Activated CD4-positive, alpha-beta T cell treated with anti-CD3 and anti-CD28 coated beads, Interleukin-2, amount 10 ng/mL, durations not matched to agents 24 days and 14 days (primary cell): ENCODE results near the gene IKZF1. TPM values are rescaled to one million over a fixed set of nuclear protein-coding genes. Genes with fewer than 3 reads are reported as not detected.

Source experiments
- DNase-seq: peaks from one replicate; pipeline ENCODE4 v3.0.0; 2022
- H3K27ac Mint-ChIP-seq: one replicate; pipeline ENCODE4 v1.8.0; 2022; ENCODE audit warnings: mild to moderate bottlenecking, mixed read lengths
- H3K27me3 Mint-ChIP-seq: one replicate; pipeline ENCODE4 v1.8.0; 2022; ENCODE audit warnings: mixed read lengths
- H3K36me3 Mint-ChIP-seq: one replicate; pipeline ENCODE4 v1.8.0; 2022; ENCODE audit warnings: low read depth, mild to moderate bottlenecking, mixed read lengths
- H3K4me1 Mint-ChIP-seq: one replicate; pipeline ENCODE4 v1.8.0; 2021; ENCODE audit warnings: mixed read lengths
- H3K4me3 Mint-ChIP-seq: one replicate; pipeline ENCODE4 v1.8.0; 2022; ENCODE audit warnings: mild to moderate bottlenecking, moderate library complexity, mixed read lengths
- H3K9me3 Mint-ChIP-seq: one replicate; pipeline ENCODE4 v1.8.0; 2021; ENCODE audit warnings: mixed read lengths
- intact Hi-C: fragments of 100-400 bp; cut with micrococcal nuclease; formaldehyde crosslinking; loops from one replicate; pipeline ENCODE4 v1.15.1; 2023
- total RNA-seq: library from RNA; stranded (reverse); gene quantifications from 2 replicates; pipeline ENCODE4 v1.2.3, GENCODE V29; 2022

Gene IKZF1
- 282 and 292 TPM in 2 replicates for total RNA-seq

- peak within 1 kb of the TSS; percentile 95 for H3K4me3 Mint-ChIP-seq
- H3K9me3 Mint-ChIP-seq, result no peaks in the 10 kb centered on the region
- H3K27me3 Mint-ChIP-seq, result peaks cover 4% of the 10 kb centered on the region
- DNase-seq, result peak; percentile 87
- peak within 1 kb of the TSS; percentile 97 for H3K27ac Mint-ChIP-seq
- H3K4me1 Mint-ChIP-seq, result peaks cover 39% of the 10 kb centered on the region
- intact Hi-C loops, result loop anchor here (2.0 kb wide), 1 partner anchor 14 kb away; no protein-coding TSS in a partner anchor
- peaks cover 41% of the 10 kb centered on the region for H3K36me3 Mint-ChIP-seq
These were observed at the start of gene IKZF1 for GRCh38 chr7:50304129-50304910. Gene IKZF1 (plus strand): TSS chr7:50304716. CDS start chr7:50319062, 14,346 bp downstream.

GRCh38 chr7:50261593-50261992 is 42.9 kb upstream of the IKZF1 start:
- no peak for DNase-seq
- Mint-ChIP-seq H3K27ac (peak overlapping the region; percentile 90), H3K4me3 (peak overlapping the region; percentile 66), H3K9me3 (peaks cover 10% of the 10 kb centered on the region), H3K4me1 (peaks cover 69% of the 10 kb centered on the region), H3K27me3 (no peaks in the 10 kb centered on the region), H3K36me3 (no peaks in the 10 kb centered on the region)
- intact Hi-C loops, result no loop called here

- Mint-ChIP-seq H3K4me3 (peak overlapping the region; percentile 66), H3K27ac (peak overlapping the region; percentile 90), H3K27me3 (no peaks in the 10 kb centered on the region), H3K4me1 (peaks cover 78% of the 10 kb centered on the region), H3K9me3 (peaks cover 7% of the 10 kb centered on the region), H3K36me3 (peaks cover 2% of the 10 kb centered on the region)
- DNase-seq, result no peak
- intact Hi-C loops, result loop anchor here (2.0 kb wide), 1 partner anchor 22 kb away; no protein-coding TSS in a partner anchor
These were observed 42.1 kb upstream of the IKZF1 start for GRCh38 chr7:50262446-50262845.

GRCh38 chr7:50262916-50263690 is 41.4 kb upstream of the IKZF1 start:
- Mint-ChIP-seq H3K9me3 (peaks cover 3% of the 10 kb centered on the region), H3K27ac (peak overlapping the region; percentile 97), H3K27me3 (no peaks in the 10 kb centered on the region), H3K4me1 (peaks cover 84% of the 10 kb centered on the region), H3K36me3 (peaks cover 2% of the 10 kb centered on the region), H3K4me3 (peak overlapping the region; percentile 66)
- peak; percentile 72 for DNase-seq
- intact Hi-C loops, result loop anchor here (2.0 kb wide), 1 partner anchor 22 kb away; no protein-coding TSS in a partner anchor

- intact Hi-C loops, result loop anchor here (1.0 to 5.0 kb wide), 10 partner anchors 27 to 182 kb away; no protein-coding TSS in a partner anchor
- Mint-ChIP-seq H3K36me3 (peaks cover 6% of the 10 kb centered on the region), H3K4me3 (peak overlapping the region; percentile 66), H3K27ac (peak overlapping the region; percentile 97), H3K4me1 (peaks cover 94% of the 10 kb centered on the region), H3K9me3 (peaks cover 3% of the 10 kb centered on the region), H3K27me3 (no peaks in the 10 kb centered on the region)
- DNase-seq, result peak; percentile 85
These were observed 39.6 kb upstream of the IKZF1 start for GRCh38 chr7:50264908-50265307.

- Mint-ChIP-seq H3K27ac (peak overlapping the region; percentile 97), H3K9me3 (peaks cover 3% of the 10 kb centered on the region), H3K4me1 (peaks cover 90% of the 10 kb centered on the region), H3K4me3 (peak overlapping the region; percentile 66), H3K27me3 (no peaks in the 10 kb centered on the region), H3K36me3 (peaks cover 8% of the 10 kb centered on the region)
- DNase-seq, result peak; percentile 78
- intact Hi-C loops, result loop anchor here (1.0 to 5.0 kb wide), 10 partner anchors 26 to 181 kb away; no protein-coding TSS in a partner anchor
These were observed 38.4 kb upstream of the IKZF1 start for GRCh38 chr7:50265968-50266634.

GRCh38 chr7:50266635-50267386 is 37.7 kb upstream of the IKZF1 start:
- intact Hi-C loops, result loop anchor here (5.0 kb wide), 1 partner anchor 180 kb away; no protein-coding TSS in a partner anchor
- peak; percentile 95 for DNase-seq
- peaks cover 3% of the 10 kb centered on the region for H3K9me3 Mint-ChIP-seq
- H3K27me3 Mint-ChIP-seq, result no peaks in the 10 kb centered on the region
- peaks cover 84% of the 10 kb centered on the region for H3K4me1 Mint-ChIP-seq
- peak overlapping the region; percentile 86 for H3K4me3 Mint-ChIP-seq
- H3K27ac Mint-ChIP-seq, result peak overlapping the region; percentile 95
- H3K36me3 Mint-ChIP-seq, result peaks cover 8% of the 10 kb centered on the region

GRCh38 chr7:50267525-50268041 is 36.9 kb upstream of the IKZF1 start:
- H3K36me3 Mint-ChIP-seq, result peaks cover 8% of the 10 kb centered on the region

GRCh38 chr7:50268223-50268622 is 36.3 kb upstream of the IKZF1 start:
- Mint-ChIP-seq H3K4me1 (peaks cover 77% of the 10 kb centered on the region), H3K9me3 (no peaks in the 10 kb centered on the region), H3K27me3 (no peaks in the 10 kb centered on the region), H3K36me3 (peaks cover 8% of the 10 kb centered on the region), H3K4me3 (peak overlapping the region; percentile 86), H3K27ac (peak overlapping the region; percentile 95)
- DNase-seq, result peak; percentile 71
- intact Hi-C loops, result loop anchor here (5.0 kb wide), 1 partner anchor 179 kb away; no protein-coding TSS in a partner anchor

More at GRCh38 chr7:50267525-50268041, 36.9 kb upstream of the IKZF1 start:
- peaks cover 77% of the 10 kb centered on the region for H3K4me1 Mint-ChIP-seq
- DNase-seq, result peak; percentile 71
- intact Hi-C loops, result loop anchor here (5.0 kb wide), 1 partner anchor 180 kb away; no protein-coding TSS in a partner anchor
- peak overlapping the region; percentile 95 for H3K27ac Mint-ChIP-seq
- H3K9me3 Mint-ChIP-seq, result no peaks in the 10 kb centered on the region
- peak overlapping the region; percentile 86 for H3K4me3 Mint-ChIP-seq
- H3K27me3 Mint-ChIP-seq, result no peaks in the 10 kb centered on the region

- Mint-ChIP-seq H3K9me3 (no peaks in the 10 kb centered on the region), H3K4me3 (peak overlapping the region; percentile 1), H3K36me3 (peaks cover 8% of the 10 kb centered on the region), H3K4me1 (peaks cover 76% of the 10 kb centered on the region), H3K27me3 (no peaks in the 10 kb centered on the region), H3K27ac (peak overlapping the region; percentile 95)
- DNase-seq, result peak; percentile 55
- intact Hi-C loops, result loop anchor here (5.0 kb wide), 1 partner anchor 178 kb away; no protein-coding TSS in a partner anchor
These were observed 35.5 kb upstream of the IKZF1 start for GRCh38 chr7:50268990-50269389.

GRCh38 chr7:50270531-50271018 is 33.9 kb upstream of the IKZF1 start:
- Mint-ChIP-seq H3K27ac (peak overlapping the region; percentile 39), H3K4me3 (no peak overlapping the region), H3K4me1 (peaks cover 64% of the 10 kb centered on the region), H3K36me3 (peaks cover 8% of the 10 kb centered on the region), H3K27me3 (no peaks in the 10 kb centered on the region), H3K9me3 (no peaks in the 10 kb centered on the region)
- intact Hi-C loops, result no loop called here
- no peak for DNase-seq

- intact Hi-C loops, result no loop called here
- H3K36me3 Mint-ChIP-seq, result peaks cover 6% of the 10 kb centered on the region
- H3K27me3 Mint-ChIP-seq, result no peaks in the 10 kb centered on the region
- H3K4me1 Mint-ChIP-seq, result peaks cover 44% of the 10 kb centered on the region
- H3K9me3 Mint-ChIP-seq, result no peaks in the 10 kb centered on the region
- no peak overlapping the region for H3K27ac Mint-ChIP-seq
- no peak overlapping the region for H3K4me3 Mint-ChIP-seq
- no peak for DNase-seq
These were observed 31.7 kb upstream of the IKZF1 start for GRCh38 chr7:50272808-50273207.
